Stimulated activated CD8-positive, alpha-beta memory T cell treated with anti-CD3 and anti-CD28 coated beads, Interleukin-15, amount 100 ng/mL, for 24 hours (primary cell): ENCODE data around the gene SLC7A4.
"Not testable (repeated sequence)": the region's sequence is repeated elsewhere in the genome, so short reads cannot be mapped to it uniquely, and the experiment has no call there.

ENCODE experiments used
- DNase-seq: peaks from one replicate; pipeline ENCODE4 v3.0.0-alpha.2; 2020; ENCODE audit warnings: low read depth

SLC7A4 gene

GRCh38 chr22:21064425-21064824 is 32.1 kb upstream of the SLC7A4 start:
- not testable (repeated sequence) for DNase-seq

- DNase-seq = not testable (repeated sequence)
These were observed 29.4 kb upstream of the SLC7A4 start for GRCh38 chr22:21061660-21062321.

GRCh38 chr22:21060363-21060762 is 28.0 kb upstream of the SLC7A4 start:
- not testable (repeated sequence) for DNase-seq

GRCh38 chr22:21055880-21056319 is 23.5 kb upstream of the SLC7A4 start:
- no peak for DNase-seq

- DNase-seq = no peak
These were observed 23.1 kb upstream of the SLC7A4 start for GRCh38 chr22:21055564-21055834.

- DNase-seq = no peak
These were observed 22.6 kb upstream of the SLC7A4 start for GRCh38 chr22:21054714-21055563.

GRCh38 chr22:21054046-21054713 is 21.8 kb upstream of the SLC7A4 start:
- no peak for DNase-seq

- no peak for DNase-seq
These were observed 20.5 kb upstream of the SLC7A4 start for GRCh38 chr22:21052715-21053459.

- DNase-seq = no peak
These were observed 19.6 kb upstream of the SLC7A4 start for GRCh38 chr22:21051831-21052400.

- no peak for DNase-seq
These were observed 18.9 kb upstream of the SLC7A4 start for GRCh38 chr22:21051145-21051830.

GRCh38 chr22:21048965-21049364 is 16.6 kb upstream of the SLC7A4 start:
- DNase-seq = not testable (repeated sequence)

- not testable (repeated sequence) for DNase-seq
These were observed 16.1 kb upstream of the SLC7A4 start for GRCh38 chr22:21048448-21048847.

- DNase-seq = no peak
These were observed 15.4 kb upstream of the SLC7A4 start for GRCh38 chr22:21047730-21048129.

- no peak for DNase-seq
These were observed 14.8 kb upstream of the SLC7A4 start for GRCh38 chr22:21047035-21047661.

- DNase-seq = peak; percentile 38
These were observed 13.4 kb upstream of the SLC7A4 start, which contains the start of gene LRRC74B for GRCh38 chr22:21045585-21046294. TSS of gene LRRC74B (plus strand) at chr22:21045946. CDS start at chr22:21045987, 41 bp downstream.

GRCh38 chr22:21044931-21045584 is 12.7 kb upstream of the SLC7A4 start:
- DNase-seq = no peak

GRCh38 chr22:21043860-21044535 is 11.6 kb upstream of the SLC7A4 start:
- DNase-seq = no peak

- DNase-seq = no peak
These were observed 10.9 kb upstream of the SLC7A4 start for GRCh38 chr22:21042978-21043859.
